Neural progenitor cell (in vitro differentiated cells): ENCODE data around the gene IFT88. TPM values are rescaled to one million over a fixed set of nuclear protein-coding genes. Genes with fewer than 3 reads are reported as not detected.
A peak's percentile ranks its signal among the peaks of the same experiment; 100 is the strongest.

Experiments
- DNase-seq: peaks from one replicate; pipeline ENCODE4 v3.0.0-alpha.2; 2016; ENCODE audit warnings: low spot score
- H2AFZ ChIP-seq: fragments of 200-600 bp; sonication (generic); replicated peaks from 2 replicates; pipeline ENCODE4 v1.6.1; 2016; ENCODE audit warnings: antibody characterized with exemption
- H3F3A ChIP-seq: fragments of 200-600 bp; sonication (generic); 2 replicates; pipeline ENCODE4 v1.6.1; 2016; ENCODE audit warnings: antibody characterized with exemption, low read depth
- H3K27ac ChIP-seq: fragments of 200-600 bp; sonication (generic); 2 replicates; pipeline ENCODE4 v1.5.1; 2016; ENCODE audit warnings: mild to moderate bottlenecking
- H3K27me3 ChIP-seq: fragments of 200-600 bp; sonication (generic); 2 replicates; pipeline ENCODE4 v1.6.1; 2016; ENCODE audit warnings: mild to moderate bottlenecking, moderate library complexity
- H3K36me3 ChIP-seq: fragments of 200-600 bp; sonication (generic); 2 replicates; pipeline ENCODE4 v1.5.1; 2016
- H3K4me1 ChIP-seq: fragments of 200-600 bp; sonication (generic); 2 replicates; pipeline ENCODE4 v1.6.1; 2016; ENCODE audit warnings: mixed run types
- H3K4me2 ChIP-seq: fragments of 200-600 bp; sonication (generic); 2 replicates; pipeline ENCODE4 v1.6.1; 2016
- H3K4me3 ChIP-seq: fragments of 200-600 bp; sonication (generic); 2 replicates; pipeline ENCODE4 v1.5.1; 2016
- H3K79me2 ChIP-seq: fragments of 200-600 bp; sonication (generic); 2 replicates; pipeline ENCODE4 v1.6.1; 2016; ENCODE audit warnings: low read depth
- H3K9ac ChIP-seq: fragments of 200-600 bp; sonication (generic); 2 replicates; pipeline ENCODE4 v1.6.1; 2016
- H3K9me3 ChIP-seq: fragments of 200-600 bp; sonication (generic); 2 replicates; pipeline ENCODE4 v1.5.1; 2016; ENCODE audit warnings: low read depth
- H4K20me1 ChIP-seq: fragments of 200-600 bp; sonication (generic); 2 replicates; pipeline ENCODE4 v1.6.1; 2016; ENCODE audit warnings: low read depth
- H3K27ac Mint-ChIP-seq: 3 replicates; pipeline ENCODE4 v1.8.0; 2021; ENCODE audit warnings: mixed read lengths
- H3K27me3 Mint-ChIP-seq: 2 replicates; pipeline ENCODE4 v1.8.0; 2022; ENCODE audit warnings: low read depth, mild to moderate bottlenecking, inconsistent platforms, moderate library complexity, mixed read lengths; ENCODE audit not compliant: insufficient read depth
- H3K36me3 Mint-ChIP-seq: 3 replicates; pipeline ENCODE4 v1.8.0; 2021; ENCODE audit warnings: mixed read lengths
- H3K4me1 Mint-ChIP-seq: 3 replicates; pipeline ENCODE4 v1.8.0; 2021; ENCODE audit warnings: mixed read lengths
- H3K4me3 Mint-ChIP-seq: 3 replicates; pipeline ENCODE4 v1.8.0; 2021; ENCODE audit warnings: mild to moderate bottlenecking, moderate library complexity, mixed read lengths
- H3K9me3 Mint-ChIP-seq: 3 replicates; pipeline ENCODE4 v1.8.0; 2020; ENCODE audit warnings: mixed read lengths
- EZH2 ChIP-seq: fragments of 200-600 bp; sonication (generic); IDR thresholded peaks from 2 replicates; pipeline ENCODE4 v1.6.1; 2017; ENCODE audit warnings: antibody characterized with exemption, mild to moderate bottlenecking, moderate library complexity
- EZH2phosphoT487 ChIP-seq: fragments of 200-600 bp; sonication (generic); IDR thresholded peaks from 2 replicates; pipeline ENCODE4 v1.6.1; 2017; ENCODE audit warnings: antibody characterized with exemption
- total RNA-seq: library from RNA; depleted of rRNA; stranded (reverse); fragments of >200 nt; gene quantifications from 2 replicates; pipeline ENCODE4 v1.2.3, GENCODE V29; 2015; ENCODE audit warnings: low replicate concordance
- TF ChIP-seq, protein P1 (sequence below): fragments of 200-600 bp; sonication (generic); IDR thresholded peaks from 2 replicates; pipeline ENCODE4 v1.5.1; 2017; ENCODE audit warnings: antibody characterized with exemption, mild to moderate bottlenecking

Gene IFT88
- total RNA-seq, 1 donor from 2014 or later: 18.4 TPM

DNA sequence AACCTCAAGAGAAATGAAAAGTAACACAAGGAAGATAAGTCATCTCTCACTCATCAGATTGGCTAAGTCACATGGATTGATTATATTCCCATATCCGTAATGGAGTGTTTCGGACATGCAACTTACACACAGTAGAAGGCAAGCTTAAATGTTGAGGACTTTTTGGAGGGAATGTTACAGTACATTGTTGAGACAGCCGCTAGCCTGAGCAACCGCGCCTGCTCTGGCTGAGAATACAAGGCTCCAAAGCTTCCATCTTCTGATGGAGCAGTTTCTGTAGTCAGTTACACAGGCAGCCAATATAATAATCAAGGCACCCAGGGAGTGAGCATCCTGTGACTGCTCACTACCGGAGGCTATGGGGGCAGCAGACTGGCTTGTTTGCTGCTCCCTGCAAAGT, 40.3 kb upstream of the IFT88 start:
- H4K20me1 ChIP-seq: peaks cover 4% of the 10 kb centered on the region
- Mint-ChIP-seq H3K9me3 (no peaks in the 10 kb centered on the region), H3K4me1 (peaks cover 6% of the 10 kb centered on the region), H3K27ac (no peak overlapping the region), H3K4me3 (peak overlapping the region; percentile 82), H3K36me3 (no peaks in the 10 kb centered on the region), H3K27me3 (peaks cover 16% of the 10 kb centered on the region)
- no peaks in the 10 kb centered on the region for H3K9me3 ChIP-seq
- TF ChIP-seq EZH2phosphoT487 (no peak), EZH2 (no peak)
- H3K4me2 ChIP-seq: peak overlapping the region; percentile 98
- no peak overlapping the region for H3K27ac ChIP-seq
- H3K4me1 ChIP-seq: peaks cover 4% of the 10 kb centered on the region
- no peak overlapping the region for H2AFZ ChIP-seq
- no peak overlapping the region for H3K9ac ChIP-seq
- no peak for DNase-seq
- H3K79me2 ChIP-seq: no peaks in the 10 kb centered on the region
- H3K36me3 ChIP-seq: no peaks in the 10 kb centered on the region
- peaks cover 12% of the 10 kb centered on the region for H3F3A ChIP-seq
- H3K4me3 ChIP-seq: peak overlapping the region; percentile 94
- H3K27me3 ChIP-seq: peaks cover 64% of the 10 kb centered on the region

DNA sequence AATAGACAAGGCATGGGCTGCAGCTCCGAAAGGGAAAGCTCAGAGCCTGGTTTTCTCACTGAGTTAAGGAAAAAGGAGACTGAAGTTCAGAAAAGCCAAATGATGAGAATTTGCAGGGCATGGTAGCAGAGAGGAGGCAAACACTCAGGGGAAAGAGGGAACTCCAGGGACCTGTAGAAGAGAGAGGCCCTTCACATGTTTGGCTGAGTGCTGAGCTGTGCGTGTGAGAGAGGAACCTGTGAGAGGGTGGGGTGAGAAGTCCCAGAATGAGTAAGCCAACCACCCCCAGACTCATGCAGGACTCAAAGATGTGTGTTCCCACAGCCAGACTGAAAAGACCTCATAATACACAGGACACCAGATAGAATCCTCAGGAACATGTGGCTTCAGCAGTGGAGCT, 38.5 kb upstream of the IFT88 start:
- Histone ChIP-seq H3K27ac (no peak overlapping the region), H2AFZ (no peak overlapping the region), H4K20me1 (peaks cover 4% of the 10 kb centered on the region), H3K4me2 (no peak overlapping the region), H3K9ac (no peak overlapping the region), H3F3A (peaks cover 12% of the 10 kb centered on the region), H3K36me3 (no peaks in the 10 kb centered on the region), H3K4me1 (peaks cover 4% of the 10 kb centered on the region), H3K79me2 (no peaks in the 10 kb centered on the region), H3K27me3 (peaks cover 60% of the 10 kb centered on the region), H3K9me3 (no peaks in the 10 kb centered on the region), H3K4me3 (no peak overlapping the region)
- H3K27me3 Mint-ChIP-seq: peaks cover 10% of the 10 kb centered on the region
- peaks cover 4% of the 10 kb centered on the region for H3K4me1 Mint-ChIP-seq
- no peak overlapping the region for H3K27ac Mint-ChIP-seq
- no peaks in the 10 kb centered on the region for H3K9me3 Mint-ChIP-seq
- no peak for DNase-seq
- TF ChIP-seq EZH2phosphoT487 (no peak), EZH2 (no peak)
- TF ChIP-seq, protein P1, sequence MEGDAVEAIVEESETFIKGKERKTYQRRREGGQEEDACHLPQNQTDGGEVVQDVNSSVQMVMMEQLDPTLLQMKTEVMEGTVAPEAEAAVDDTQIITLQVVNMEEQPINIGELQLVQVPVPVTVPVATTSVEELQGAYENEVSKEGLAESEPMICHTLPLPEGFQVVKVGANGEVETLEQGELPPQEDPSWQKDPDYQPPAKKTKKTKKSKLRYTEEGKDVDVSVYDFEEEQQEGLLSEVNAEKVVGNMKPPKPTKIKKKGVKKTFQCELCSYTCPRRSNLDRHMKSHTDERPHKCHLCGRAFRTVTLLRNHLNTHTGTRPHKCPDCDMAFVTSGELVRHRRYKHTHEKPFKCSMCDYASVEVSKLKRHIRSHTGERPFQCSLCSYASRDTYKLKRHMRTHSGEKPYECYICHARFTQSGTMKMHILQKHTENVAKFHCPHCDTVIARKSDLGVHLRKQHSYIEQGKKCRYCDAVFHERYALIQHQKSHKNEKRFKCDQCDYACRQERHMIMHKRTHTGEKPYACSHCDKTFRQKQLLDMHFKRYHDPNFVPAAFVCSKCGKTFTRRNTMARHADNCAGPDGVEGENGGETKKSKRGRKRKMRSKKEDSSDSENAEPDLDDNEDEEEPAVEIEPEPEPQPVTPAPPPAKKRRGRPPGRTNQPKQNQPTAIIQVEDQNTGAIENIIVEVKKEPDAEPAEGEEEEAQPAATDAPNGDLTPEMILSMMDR: no peak
- H3K36me3 Mint-ChIP-seq: no peaks in the 10 kb centered on the region
- H3K4me3 Mint-ChIP-seq: no peak overlapping the region

DNA sequence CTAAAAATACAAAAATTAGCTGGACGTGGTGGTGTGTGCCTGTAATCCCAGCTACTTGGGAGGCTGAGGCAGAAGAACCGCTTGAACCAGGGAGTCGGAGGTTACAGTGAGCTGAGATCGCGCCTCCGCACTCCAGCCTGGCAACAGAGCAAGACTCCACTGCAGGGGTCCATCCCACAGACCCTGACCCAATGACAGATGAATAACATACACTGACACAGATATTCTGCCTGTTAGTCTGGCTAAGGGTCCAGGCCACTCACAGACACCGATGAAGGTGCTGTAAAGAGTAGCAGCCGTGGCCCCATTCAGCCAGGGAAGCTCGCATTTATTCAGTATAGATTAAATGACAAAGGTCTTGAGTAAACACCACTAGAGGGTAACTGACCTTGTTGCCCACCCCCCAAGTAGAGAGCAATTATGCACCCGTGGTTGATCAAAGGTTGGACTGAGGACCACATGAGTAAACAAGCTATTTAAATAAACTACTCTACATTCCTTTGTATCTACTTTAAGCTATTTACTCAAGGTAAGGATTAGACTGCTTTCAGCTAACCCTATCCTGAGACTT, 32.8 kb upstream of the IFT88 start:
- Histone ChIP-seq H3K79me2 (no peaks in the 10 kb centered on the region), H3K27ac (no peak overlapping the region), H3K4me1 (no peaks in the 10 kb centered on the region), H3K27me3 (peaks cover 3% of the 10 kb centered on the region), H3K36me3 (no peaks in the 10 kb centered on the region), H4K20me1 (no peaks in the 10 kb centered on the region), H3K9ac (no peak overlapping the region), H3K9me3 (peaks cover 6% of the 10 kb centered on the region), H3K4me2 (no peak overlapping the region), H2AFZ (no peak overlapping the region), H3K4me3 (no peak overlapping the region), H3F3A (no peaks in the 10 kb centered on the region)
- Mint-ChIP-seq H3K27me3 (no peaks in the 10 kb centered on the region), H3K4me1 (no peaks in the 10 kb centered on the region), H3K9me3 (peaks cover 6% of the 10 kb centered on the region), H3K36me3 (no peaks in the 10 kb centered on the region), H3K27ac (no peak overlapping the region), H3K4me3 (no peak overlapping the region)
- TF ChIP-seq, protein P1: no peak
- no peak for TF ChIP-seq EZH2
- no peak for TF ChIP-seq EZH2phosphoT487
- no peak for DNase-seq

DNA sequence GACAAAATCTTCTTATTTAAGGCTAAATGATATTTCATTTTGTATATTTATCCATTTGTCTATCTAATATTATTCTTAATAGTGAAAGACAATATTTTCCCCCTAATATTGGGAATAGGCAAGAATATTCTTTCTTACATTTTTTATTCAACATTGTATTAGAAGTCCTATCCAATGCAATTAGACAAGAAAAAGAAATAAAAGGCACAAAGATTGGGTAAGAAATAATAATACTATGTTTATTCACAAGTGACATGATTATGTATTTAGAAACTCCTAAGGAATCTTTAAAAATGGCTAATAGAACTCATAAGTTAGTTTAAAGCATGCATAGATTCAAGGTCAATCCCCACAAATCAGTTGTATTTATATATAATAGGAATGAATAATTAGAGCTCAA, 30.0 kb upstream of the IFT88 start:
- Histone ChIP-seq H3K4me3 (no peak overlapping the region), H3K27ac (no peak overlapping the region), H3K4me1 (no peaks in the 10 kb centered on the region), H3F3A (no peaks in the 10 kb centered on the region), H3K9me3 (peaks cover 6% of the 10 kb centered on the region), H2AFZ (no peak overlapping the region), H3K4me2 (no peak overlapping the region), H3K79me2 (no peaks in the 10 kb centered on the region), H3K36me3 (no peaks in the 10 kb centered on the region), H3K9ac (no peak overlapping the region), H3K27me3 (no peaks in the 10 kb centered on the region), H4K20me1 (no peaks in the 10 kb centered on the region)
- Mint-ChIP-seq H3K4me3 (no peak overlapping the region), H3K27me3 (no peaks in the 10 kb centered on the region), H3K9me3 (peaks cover 8% of the 10 kb centered on the region), H3K4me1 (no peaks in the 10 kb centered on the region), H3K27ac (no peak overlapping the region), H3K36me3 (no peaks in the 10 kb centered on the region)
- no peak for DNase-seq
- TF ChIP-seq EZH2 (no peak), EZH2phosphoT487 (no peak)
- TF ChIP-seq, protein P1: no peak
